Kidney (tissue), 14 donors: ENCODE measurements around the gene PALLD. TPM values are rescaled to one million over a fixed set of nuclear protein-coding genes. Genes with fewer than 3 reads are reported as not detected.

ENCODE experiments used
- DNase-seq, 5 donors: peaks; one replicate each; pipeline ENCODE4 v3.0.0-alpha.2; 2013 to 2020
- FAIRE-seq: peaks from 2 replicates; lab custom pipeline; 2012; peaks lifted over from hg19 to GRCh38; lab: Jason Lieb, UNC
- H3K27ac ChIP-seq, 2 donors: one replicate each; pipeline ENCODE4 v1.7.0; 2013; ENCODE audit warnings: low read depth in 2 of 2, low read length in 2 of 2, inconsistent platforms in 1 of 2
- H3K27me3 ChIP-seq: one replicate; pipeline ENCODE4 v1.7.1; 2013; ENCODE audit warnings: low read length, inconsistent platforms; ENCODE audit not compliant: control insufficient read depth, insufficient read depth
- H3K36me3 ChIP-seq, 3 donors: one replicate each; pipeline versions ENCODE4 v1.7.0 to v1.7.1; 2013; ENCODE audit warnings: low read length in 3 of 3, control low read depth in 1 of 3, inconsistent platforms in 1 of 3; ENCODE audit not compliant: insufficient read depth in 3 of 3, control insufficient read depth in 2 of 3
- H3K4me1 ChIP-seq, 3 donors: one replicate each; pipeline versions ENCODE4 v1.7.0 to v1.7.1; 2013; ENCODE audit warnings: low read length in 3 of 3, inconsistent platforms in 1 of 3, low read depth in 1 of 3; ENCODE audit not compliant: control insufficient read depth in 2 of 3, insufficient read depth in 2 of 3
- H3K4me3 ChIP-seq, 3 donors: one replicate each; pipeline versions ENCODE4 v1.7.0 to v1.8.1; 2013; ENCODE audit warnings: low read length in 3 of 3, control low read depth in 1 of 3, inconsistent platforms in 1 of 3
- H3K9ac ChIP-seq, 3 donors: one replicate each; pipeline versions ENCODE4 v1.7.0 to v1.7.1; 2013; ENCODE audit warnings: low read length in 3 of 3, control low read depth in 1 of 3, inconsistent platforms in 1 of 3
- H3K9me3 ChIP-seq, 3 donors: one replicate each; pipeline versions ENCODE4 v1.7.0 to v1.7.1; 2013; ENCODE audit warnings: low read length in 3 of 3, control low read depth in 1 of 3, inconsistent platforms in 1 of 3; ENCODE audit not compliant: control insufficient read depth in 2 of 3, insufficient read depth in 1 of 3
- CTCF ChIP-seq: IDR thresholded peaks from 3 replicates; pipeline ENCODE4 v1.5.1; 2012; ENCODE audit warnings: mild to moderate bottlenecking, moderate library complexity, borderline replicate concordance; ENCODE audit not compliant: insufficient read depth; ENCODE audit errors: extremely low read depth
- intact Hi-C: fragments of 100-400 bp; cut with DNase I; formaldehyde crosslinking; loops from one replicate; pipeline ENCODE4 v1.11.1; 2022
- polyA plus RNA-seq: library from polyadenylated mRNA; stranded (reverse); fragments of 350-450 nt; fragmentation: Illumina TruSeq; extraction: RNeasy Lipid Tissue Mini Kit (QIAGEN cat#74804); gene quantifications from one replicate; pipeline ENCODE4 v1.2.3, GENCODE V29; 2014; ENCODE audit warnings: low read depth, low replicate concordance; ENCODE audit not compliant: insufficient read depth
- total RNA-seq: library from RNA; stranded (reverse); fragmentation: NEBNext Ultra II Directional; extraction: Animal tissue kit (Norgen Biotek cat#: 25700); gene quantifications from one replicate; pipeline ENCODE4 v1.2.1, GENCODE V29; 2021
- donor health status: control.
- donor health status: control.
- donor health status: control.
- donor health status: control.
- donor health status: control.
- donor health status: DM: yes; HTN: yes; CAD: no.
- donor health status: Normal renal cell carcinoma (clear cell type).

Gene PALLD
- total and polyA plus RNA-seq, 2 donors from 2014 or later = 43.4 to 120 TPM

DNA sequence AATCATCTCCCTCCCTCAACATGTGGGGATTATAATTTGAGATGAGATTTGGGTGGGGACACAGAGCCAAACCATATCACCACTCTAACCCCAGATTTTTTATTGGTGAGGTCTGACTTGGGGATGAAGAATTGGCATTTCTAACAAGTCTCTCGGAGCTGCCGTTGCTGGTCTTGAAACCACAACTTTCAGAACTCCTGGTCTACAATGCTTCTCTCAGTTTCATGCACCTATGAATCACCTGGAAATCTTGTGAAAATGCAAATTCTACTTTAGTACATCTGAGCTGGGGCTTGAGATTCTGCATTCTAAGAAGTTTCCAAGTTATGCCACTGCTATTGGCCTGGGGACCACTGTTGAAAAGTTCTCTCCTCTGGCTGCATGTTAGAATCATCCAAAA, 78.6 kb downstream of the PALLD start:
- FAIRE-seq (no peak), DNase-seq (no peak)
- H3K9ac ChIP-seq = no peak overlapping the region
- no peaks in the 10 kb centered on the region for H3K27me3 ChIP-seq
- no peaks in the 10 kb centered on the region for H3K4me1 ChIP-seq
- H3K9me3 ChIP-seq = no peaks in the 10 kb centered on the region
- H3K36me3 ChIP-seq = no peaks in the 10 kb centered on the region
- TF ChIP-seq CTCF = no peak
- intact Hi-C loops = no loop called here
- H3K27ac ChIP-seq = no peak overlapping the region
- H3K4me3 ChIP-seq = no peak overlapping the region

DNA sequence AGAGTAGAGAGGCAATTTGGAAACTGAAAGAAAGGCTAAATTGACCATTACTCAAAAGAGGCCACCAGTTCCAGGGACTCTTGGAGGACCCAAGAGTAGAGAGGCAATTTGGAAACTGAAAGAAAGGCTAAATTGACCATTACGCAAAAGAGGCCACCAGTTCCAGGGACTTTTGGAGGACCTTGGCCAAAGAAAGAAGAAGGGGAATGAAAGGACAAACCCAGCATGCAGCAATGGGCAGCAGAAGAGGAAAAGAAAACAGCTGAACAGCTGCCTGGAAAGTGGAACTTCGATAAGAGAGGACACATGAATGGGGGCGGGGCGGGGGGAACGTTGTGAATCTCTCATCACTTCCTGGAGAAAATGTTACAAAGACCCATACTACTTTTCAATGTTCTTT, 80.8 kb downstream of the PALLD start:
- TF ChIP-seq CTCF = no peak
- DNase-seq (peak in 1 of 5 donors; percentile 76), FAIRE-seq (no peak)
- H3K27me3 ChIP-seq = no peaks in the 10 kb centered on the region
- intact Hi-C loops = no loop called here
- no peak overlapping the region for H3K9ac ChIP-seq
- no peak overlapping the region for H3K27ac ChIP-seq
- no peaks in the 10 kb centered on the region for H3K9me3 ChIP-seq
- no peaks in the 10 kb centered on the region for H3K36me3 ChIP-seq
- H3K4me1 ChIP-seq = no peaks in the 10 kb centered on the region
- no peak overlapping the region for H3K4me3 ChIP-seq

GRCh38 chr4:168580228-168580627, 83.4 kb downstream of the PALLD start:
- H3K36me3 ChIP-seq = no peaks in the 10 kb centered on the region
- H3K27me3 ChIP-seq = no peaks in the 10 kb centered on the region
- intact Hi-C loops = no loop called here
- DNase-seq = no peak
- H3K9me3 ChIP-seq = no peaks in the 10 kb centered on the region
- H3K4me1 ChIP-seq = no peaks in the 10 kb centered on the region
- no peak for FAIRE-seq
- no peak overlapping the region for H3K4me3 ChIP-seq
- no peak overlapping the region for H3K27ac ChIP-seq
- no peak overlapping the region for H3K9ac ChIP-seq
- TF ChIP-seq CTCF = no peak

DNA sequence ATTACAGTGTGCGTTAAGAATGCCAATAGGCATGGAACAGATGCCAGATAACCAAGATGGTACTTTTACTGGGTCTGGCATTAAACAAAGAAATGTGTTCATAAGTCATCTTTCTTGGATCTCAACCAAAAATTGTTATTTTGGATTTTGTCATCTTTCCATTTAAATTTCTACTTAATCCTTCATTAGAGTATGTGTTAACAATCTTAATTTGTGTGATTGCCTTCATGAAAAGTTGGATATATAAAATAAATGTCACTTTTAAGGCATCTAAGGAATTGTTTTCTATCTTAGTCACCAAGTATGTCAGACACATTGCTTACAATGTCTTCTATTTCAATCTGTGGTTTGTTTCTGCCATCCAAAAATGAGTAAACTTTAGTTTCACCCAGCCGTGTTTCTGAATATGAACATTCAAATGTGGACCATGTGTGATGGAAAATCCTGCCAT, 87.5 kb downstream of the PALLD start:
- Histone ChIP-seq H3K4me3 (no peak overlapping the region), H3K36me3 (no peaks in the 10 kb centered on the region), H3K9ac (no peak overlapping the region), H3K9me3 (no peaks in the 10 kb centered on the region), H3K4me1 (no peaks in the 10 kb centered on the region), H3K27ac (no peak overlapping the region), H3K27me3 (no peaks in the 10 kb centered on the region)
- no peak for DNase-seq
- intact Hi-C loops = no loop called here
- FAIRE-seq = no peak
- TF ChIP-seq CTCF = no peak
